Measurements from ENCODE around the gene RIPOR2. TPM values are rescaled to one million over a fixed set of nuclear protein-coding genes. Genes with fewer than 3 reads are reported as not detected.

Gene RIPOR2
- total RNA-seq, 1 donor from 2014 or later: 3.6 TPM

- ATAC-seq (no peak), DNase-seq (no peak)
- intact Hi-C loops (cut with micrococcal nuclease): no loop called here
Measured at GRCh38 chr6:24832794-24833193, 103.0 kb downstream of the RIPOR2 start.

GRCh38 chr6:24831771-24832716 lies 103.7 kb downstream of the RIPOR2 start:
- no peak for DNase-seq
- no peak for ATAC-seq
- intact Hi-C loops (cut with micrococcal nuclease): no loop called here

- DNase-seq: no peak
- intact Hi-C loops (cut with micrococcal nuclease): no loop called here
- ATAC-seq: no peak
Measured at GRCh38 chr6:24829657-24830056, 106.1 kb downstream of the RIPOR2 start.

DNA sequence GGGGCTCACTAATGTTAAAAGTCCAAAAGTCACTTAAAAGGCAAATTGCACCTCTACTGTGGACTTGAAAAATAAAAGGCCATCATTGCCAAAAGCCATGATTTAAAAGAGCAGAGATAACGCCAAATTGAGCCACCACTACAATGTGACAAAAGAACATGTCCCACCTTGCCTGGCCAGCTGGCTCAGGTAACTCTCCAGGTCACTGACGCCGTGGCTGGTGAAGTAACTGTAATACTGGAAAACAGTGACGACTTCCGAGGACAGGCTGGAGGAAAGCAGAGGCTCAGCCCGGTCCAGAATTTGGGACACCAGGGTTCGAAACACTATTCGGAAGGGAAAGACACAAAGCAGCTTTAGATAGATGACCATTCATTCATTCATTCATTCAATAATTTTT lies 107.8 kb downstream of the RIPOR2 start:
- intact Hi-C loops (cut with micrococcal nuclease): no loop called here
- ATAC-seq: no peak
- DNase-seq: no peak

GRCh38 chr6:24827162-24827561 lies 108.6 kb downstream of the RIPOR2 start:
- no peak for DNase-seq
- intact Hi-C loops (cut with micrococcal nuclease): no loop called here
- no peak for ATAC-seq

GRCh38 chr6:24825130-24825630 lies 110.6 kb downstream of the RIPOR2 start:
- intact Hi-C loops (cut with micrococcal nuclease): no loop called here
- ATAC-seq (no peak), DNase-seq (no peak)

GRCh38 chr6:24824142-24824938 lies 111.4 kb downstream of the RIPOR2 start:
- DNase-seq (no peak), ATAC-seq (no peak)
- intact Hi-C loops (cut with micrococcal nuclease): no loop called here

- no peak for DNase-seq
- no peak for ATAC-seq
- intact Hi-C loops (cut with micrococcal nuclease): no loop called here
Measured at GRCh38 chr6:24823185-24823584, 112.6 kb downstream of the RIPOR2 start.

GRCh38 chr6:24822696-24823095 lies 113.1 kb downstream of the RIPOR2 start:
- DNase-seq: no peak
- ATAC-seq: no peak
- intact Hi-C loops (cut with micrococcal nuclease): no loop called here

DNA sequence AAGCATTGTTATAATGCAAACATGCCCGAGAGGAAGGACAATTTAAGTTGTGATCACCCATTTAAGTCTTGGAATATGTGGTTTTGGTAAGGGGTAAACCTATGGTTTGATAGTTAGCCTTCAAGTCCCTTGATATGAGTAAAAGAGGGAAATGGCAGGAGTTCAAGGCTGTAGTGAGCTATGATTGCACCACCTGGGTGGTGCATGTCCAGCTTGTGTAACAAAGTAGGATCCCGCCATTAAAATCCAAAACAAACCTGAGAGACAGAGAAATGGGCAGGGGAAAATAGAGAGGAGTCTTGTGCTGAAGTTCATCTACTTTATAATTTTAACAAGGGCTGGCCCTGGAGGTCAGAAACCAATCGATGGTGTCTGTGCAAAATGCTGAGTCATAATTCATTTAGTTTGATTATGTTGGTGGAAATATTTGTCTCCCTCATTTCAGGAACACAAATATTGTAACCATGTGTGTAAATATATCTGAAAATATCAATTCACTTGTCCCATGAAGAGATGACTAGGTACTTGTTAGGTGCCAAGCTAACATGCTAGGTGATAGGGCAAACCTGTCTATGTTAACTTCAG lies 113.8 kb downstream of the RIPOR2 start:
- no peak for DNase-seq
- intact Hi-C loops (cut with micrococcal nuclease): no loop called here
- ATAC-seq: no peak

GRCh38 chr6:24818346-24818745 lies 117.4 kb downstream of the RIPOR2 start:
- no peak for DNase-seq
- intact Hi-C loops (cut with micrococcal nuclease): no loop called here
- no peak for ATAC-seq

GRCh38 chr6:24809728-24810127 lies 126.0 kb downstream of the RIPOR2 start:
- intact Hi-C loops (cut with micrococcal nuclease): no loop called here
- DNase-seq (no peak), ATAC-seq (no peak)

- no peak for DNase-seq
- intact Hi-C loops (cut with micrococcal nuclease): no loop called here
- no peak for ATAC-seq
Measured at GRCh38 chr6:24807584-24807983, 128.2 kb downstream of the RIPOR2 start.

GRCh38 chr6:24802271-24803059 lies 133.3 kb downstream of the RIPOR2 start:
- ATAC-seq (no peak), DNase-seq (no peak)
- intact Hi-C loops (cut with micrococcal nuclease): no loop called here

GRCh38 chr6:24799541-24799915 lies 136.2 kb downstream of the RIPOR2 start:
- ATAC-seq (no peak), DNase-seq (no peak)
- intact Hi-C loops (cut with micrococcal nuclease): no loop called here

DNA sequence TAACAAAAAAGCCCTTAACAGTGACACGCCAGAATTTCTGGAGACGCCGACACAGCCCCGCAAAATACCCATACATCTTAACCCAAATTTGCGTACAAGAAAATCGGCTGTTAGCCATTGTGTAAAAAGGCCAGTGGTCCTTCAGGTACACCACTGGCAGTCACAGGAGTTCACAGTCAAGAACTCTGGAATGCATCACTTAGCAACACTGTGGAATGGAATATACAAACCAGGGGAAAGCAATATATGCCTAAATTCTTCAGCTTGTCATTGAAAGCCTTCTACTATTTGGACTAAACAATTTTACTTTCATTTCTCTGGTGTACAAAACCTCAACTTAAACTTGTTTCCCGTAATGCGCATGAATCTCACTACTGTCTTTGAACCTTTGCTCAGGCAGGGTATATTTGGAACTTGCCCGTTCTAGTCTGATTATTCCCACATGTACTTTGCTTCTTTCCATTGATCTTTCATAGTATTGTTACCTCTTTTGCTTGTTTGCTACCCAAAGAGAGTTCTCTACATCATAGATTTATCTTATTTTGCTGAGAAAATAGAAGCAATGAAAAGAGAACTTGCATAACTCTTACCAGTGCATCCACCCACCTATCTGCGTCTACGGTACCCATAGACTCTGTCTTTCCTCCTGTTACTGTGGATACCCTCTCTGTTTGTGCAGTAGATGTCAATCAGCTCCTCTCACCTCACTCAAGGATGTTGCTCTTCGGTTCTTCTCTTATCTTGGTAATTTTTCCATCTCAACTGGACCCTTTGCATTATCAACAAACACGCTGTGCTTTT lies 136.8 kb downstream of the RIPOR2 start, which contains the start of gene ARMH2:
TSS of gene ARMH2 (minus strand) at position 178 of the 801 bp plus-strand sequence. CDS start at position 118, 60 bp downstream.
- DNase-seq: no peak
- intact Hi-C loops (cut with micrococcal nuclease): no loop called here
- no peak for ATAC-seq

GRCh38 chr6:24797596-24798216 lies 138.1 kb downstream of the RIPOR2 start:
- intact Hi-C loops (cut with micrococcal nuclease): no loop called here
- DNase-seq (no peak), ATAC-seq (no peak)
